H9 (cell line): Measurements from ENCODE around the gene CALCR. TPM values are rescaled to one million over a fixed set of nuclear protein-coding genes. Genes with fewer than 3 reads are reported as not detected.

Experiments
- DNase-seq: peaks from one replicate; pipeline ENCODE4 v3.0.0-alpha.2; 2017
- H2AFZ ChIP-seq: one replicate; pipeline ENCODE4 v1.6.1; 2013; ENCODE audit warnings: mild to moderate bottlenecking, low read length, control low read depth, moderate library complexity
- H2AK5ac ChIP-seq: 2 replicates; pipeline ENCODE4 v1.6.1; 2013; ENCODE audit warnings: low read length, control low read depth, mixed read lengths; ENCODE audit not compliant: insufficient read length
- H2BK120ac ChIP-seq: one replicate; pipeline ENCODE4 v1.6.1; 2013; ENCODE audit warnings: low read depth, mild to moderate bottlenecking, low read length, control low read depth, inconsistent platforms; ENCODE audit not compliant: poor library complexity, severe bottlenecking
- H2BK12ac ChIP-seq: 2 replicates; pipeline ENCODE4 v1.6.1; 2013; ENCODE audit warnings: low read length, control low read depth, mixed read lengths, low read depth; ENCODE audit not compliant: insufficient read length
- H2BK15ac ChIP-seq: 2 replicates; pipeline ENCODE4 v1.6.1; 2013; ENCODE audit warnings: low read depth, low read length, control low read depth
- H2BK20ac ChIP-seq: one replicate; pipeline ENCODE4 v1.6.1; 2013; ENCODE audit warnings: low read depth, mild to moderate bottlenecking, low read length, control low read depth, inconsistent platforms; ENCODE audit not compliant: poor library complexity, severe bottlenecking
- H2BK5ac ChIP-seq: 2 replicates; pipeline ENCODE4 v1.6.1; 2013; ENCODE audit warnings: low read length, control low read depth, mixed read lengths; ENCODE audit not compliant: insufficient read length
- H3K14ac ChIP-seq: 2 replicates; pipeline ENCODE4 v1.6.1; 2013; ENCODE audit warnings: low read length, control low read depth; ENCODE audit not compliant: insufficient read depth
- H3K18ac ChIP-seq: 2 replicates; pipeline ENCODE4 v1.6.1; 2013; ENCODE audit warnings: low read depth, mild to moderate bottlenecking, mixed read lengths, low read length, control low read depth; ENCODE audit not compliant: insufficient read length
- H3K23ac ChIP-seq: 2 replicates; pipeline ENCODE4 v1.6.1; 2013; ENCODE audit warnings: low read length, control low read depth, mixed read lengths, low read depth; ENCODE audit not compliant: insufficient read length
- H3K23me2 ChIP-seq: 2 replicates; pipeline ENCODE4 v1.6.1; 2013; ENCODE audit warnings: low read depth, mild to moderate bottlenecking, mixed read lengths, low read length, control low read depth; ENCODE audit not compliant: insufficient read length, poor library complexity, severe bottlenecking
- H3K27ac ChIP-seq: 2 replicates; pipeline ENCODE4 v1.5.1; 2013; ENCODE audit warnings: low read length, control low read depth, mixed read lengths, low read depth; ENCODE audit not compliant: insufficient read length
- H3K27me3 ChIP-seq: 2 replicates; pipeline ENCODE4 v1.6.1; 2013; ENCODE audit warnings: low read length, control low read depth, inconsistent platforms; ENCODE audit not compliant: insufficient read depth
- H3K4ac ChIP-seq: 2 replicates; pipeline ENCODE4 v1.6.1; 2013; ENCODE audit warnings: low read depth, mild to moderate bottlenecking, control low read depth, inconsistent platforms, low read length, moderate library complexity
- H3K4me1 ChIP-seq: 2 replicates; pipeline ENCODE4 v1.6.1; 2013; ENCODE audit warnings: low read length, control low read depth, inconsistent platforms; ENCODE audit not compliant: insufficient read depth
- H3K4me2 ChIP-seq: 2 replicates; pipeline ENCODE4 v1.6.1; 2013; ENCODE audit warnings: low read length, control low read depth, mixed read lengths; ENCODE audit not compliant: insufficient read length, insufficient read depth
- H3K56ac ChIP-seq: 2 replicates; pipeline ENCODE4 v1.6.1; 2013; ENCODE audit warnings: low read depth, mild to moderate bottlenecking, mixed read lengths, low read length, control low read depth; ENCODE audit not compliant: insufficient read length
- H3K79me1 ChIP-seq: 2 replicates; pipeline ENCODE4 v1.6.1; 2013; ENCODE audit warnings: low read depth, mild to moderate bottlenecking, moderate library complexity, low read length, control low read depth, inconsistent platforms; ENCODE audit not compliant: insufficient read depth, poor library complexity, severe bottlenecking
- H3K79me2 ChIP-seq: 2 replicates; pipeline ENCODE4 v1.6.1; 2013; ENCODE audit warnings: low read length, control low read depth, inconsistent platforms; ENCODE audit not compliant: insufficient read depth
- H3K9ac ChIP-seq: 2 replicates; pipeline ENCODE4 v1.6.1; 2013; ENCODE audit warnings: low read length, control low read depth, mixed read lengths; ENCODE audit not compliant: insufficient read length; ENCODE audit errors: extremely low read depth
- H3K9me3 ChIP-seq: one replicate; pipeline ENCODE4 v1.6.1; 2013; ENCODE audit warnings: low read depth, low read length, inconsistent platforms; ENCODE audit not compliant: control insufficient read depth
- H3T11ph ChIP-seq: one replicate; pipeline ENCODE4 v1.6.1; 2013; ENCODE audit warnings: mild to moderate bottlenecking, low read length, control low read depth, inconsistent platforms
- H4K20me1 ChIP-seq: one replicate; pipeline ENCODE4 v1.6.1; 2013; ENCODE audit not compliant: control insufficient read depth, insufficient read length, insufficient read depth
- H4K5ac ChIP-seq: 2 replicates; pipeline ENCODE4 v1.6.1; 2013; ENCODE audit warnings: low read depth, mild to moderate bottlenecking, mixed read lengths, low read length, control low read depth; ENCODE audit not compliant: insufficient read length
- H4K8ac ChIP-seq: replicated peaks from 2 replicates; pipeline ENCODE4 v1.6.1; 2013; ENCODE audit warnings: low read length, control low read depth, mixed read lengths, low read depth; ENCODE audit not compliant: insufficient read length
- H4K91ac ChIP-seq: 2 replicates; pipeline ENCODE4 v1.6.1; 2013; ENCODE audit warnings: low read depth, mild to moderate bottlenecking, moderate library complexity, mixed read lengths, low read length, control low read depth; ENCODE audit not compliant: insufficient read length
- H3K27ac Mint-ChIP-seq, 3 experiments: 2 replicates in 2 of 3; 3 replicates in 1 of 3; pipeline ENCODE4 v1.8.0; 2020 to 2021; ENCODE audit warnings: mixed read lengths in 3 of 3, mild to moderate bottlenecking in 1 of 3, moderate library complexity in 1 of 3
- H3K27me3 Mint-ChIP-seq: 2 replicates; pipeline ENCODE4 v1.8.0; 2021; ENCODE audit warnings: low read depth, mild to moderate bottlenecking, moderate library complexity, mixed read lengths
- H3K36me3 Mint-ChIP-seq, 3 experiments: 2 replicates in 2 of 3; 3 replicates in 1 of 3; pipeline ENCODE4 v1.8.0; 2020 to 2021; ENCODE audit warnings: low read depth in 3 of 3, mixed read lengths in 3 of 3; ENCODE audit not compliant: insufficient read depth in 1 of 3
- H3K4me1 Mint-ChIP-seq, 2 experiments: 2 replicates each; pipeline ENCODE4 v1.8.0; 2020; ENCODE audit warnings: mixed read lengths in 2 of 2
- H3K4me3 Mint-ChIP-seq, 2 experiments: 2 replicates in 1 of 2; 3 replicates in 1 of 2; pipeline ENCODE4 v1.8.0; 2020 to 2021; ENCODE audit warnings: mild to moderate bottlenecking in 2 of 2, mixed read lengths in 2 of 2, moderate library complexity in 1 of 2
- H3K9me3 Mint-ChIP-seq, 2 experiments: 2 replicates in 1 of 2; 3 replicates in 1 of 2; pipeline ENCODE4 v1.8.0; 2020; ENCODE audit warnings: mild to moderate bottlenecking in 2 of 2, mixed read lengths in 2 of 2, moderate library complexity in 1 of 2
- CTCF ChIP-seq: fragments of 200-600 bp; sonication (generic); conservative IDR thresholded peaks from 3 replicates; pipeline ENCODE4 v1.8.0; 2021; ENCODE audit warnings: antibody characterized with exemption, mild to moderate bottlenecking
- WGBS: extraction: QIAGEN DNeasy Blood & Tissue Kit; methylation state at CpG from one replicate; pipeline ENCODE4 v1.1.7; 2013; ENCODE audit warnings: missing lambda C conversion rate, low lambda C conversion rate, mixed read lengths; ENCODE audit not compliant: insufficient read length; ENCODE audit errors: extremely low coverage; 5-methylcytosine and 5-hydroxymethylcytosine counted together
- total RNA-seq: library from RNA; stranded (reverse); gene quantifications from 2 replicates; pipeline ENCODE4 v1.2.1, GENCODE V29; 2021

Gene CALCR
- total RNA-seq, 1 experiment from 2014 or later: 0.52 TPM

- Mint-ChIP-seq H3K4me3 (peak overlapping the region in 1 of 2 experiments; percentile 45; a peak in 2 of 5 replicates), H3K9me3 (no peaks in the 10 kb centered on the region; a peak in 1 of 5 replicates), H3K36me3 (no peaks in the 10 kb centered on the region), H3K27ac (peak overlapping the region in 2 of 3 experiments; percentile 3 to 53; a peak in 4 of 7 replicates), H3K27me3 (no peaks in the 10 kb centered on the region), H3K4me1 (peaks cover 6 to 17% of the 10 kb centered on the region in 2 experiments)
- DNase-seq: peak; percentile 35
- H3K27ac ChIP-seq: no peak overlapping the region
- no peak overlapping the region for H4K8ac ChIP-seq
- no peak overlapping the region for H2BK5ac ChIP-seq
- H3K4ac ChIP-seq: no peak overlapping the region
- TF ChIP-seq CTCF: peak; percentile 74
- H3K14ac ChIP-seq: no peak overlapping the region
- H2AFZ ChIP-seq: no peak overlapping the region
- no peak overlapping the region for H2BK12ac ChIP-seq
- H3K79me2 ChIP-seq: no peaks in the 10 kb centered on the region
- no peak overlapping the region for H3K56ac ChIP-seq
- WGBS: no CpG with 5 or more reads among the region's 13 CpGs
- peak overlapping the region; percentile 26 for H3K4me2 ChIP-seq
- H4K5ac ChIP-seq: no peak overlapping the region
- H2BK15ac ChIP-seq: no peak overlapping the region
- no peak overlapping the region for H3T11ph ChIP-seq
- H3K27me3 ChIP-seq: no peaks in the 10 kb centered on the region
- no peak overlapping the region for H4K91ac ChIP-seq
- H2AK5ac ChIP-seq: no peak overlapping the region
- no peaks in the 10 kb centered on the region for H4K20me1 ChIP-seq
- H3K18ac ChIP-seq: no peak overlapping the region
- H3K9ac ChIP-seq: no peak overlapping the region
- no peak overlapping the region for H3K23ac ChIP-seq
- H2BK20ac ChIP-seq: no peak overlapping the region
- no peaks in the 10 kb centered on the region for H3K9me3 ChIP-seq
- no peaks in the 10 kb centered on the region for H3K79me1 ChIP-seq
- no peak overlapping the region for H2BK120ac ChIP-seq
- no peaks in the 10 kb centered on the region for H3K4me1 ChIP-seq
- H3K23me2 ChIP-seq: no peaks in the 10 kb centered on the region
Measured at GRCh38 chr7:93622036-93623033, 47.8 kb upstream of the CALCR start.
